Umbilical cord (tissue), 2 donors: Measurements from ENCODE around the gene SLC39A11. TPM values are rescaled to one million over a fixed set of nuclear protein-coding genes. Genes with fewer than 3 reads are reported as not detected.

ENCODE experiments used
- DNase-seq: peaks from one replicate; pipeline ENCODE4 v3.0.0-alpha.2; 2015; ENCODE audit warnings: low spot score
- total RNA-seq: library from RNA; depleted of rRNA; stranded (reverse); fragments of >200 nt; gene quantifications from one replicate; pipeline ENCODE4 v1.2.3, GENCODE V29; 2014; ENCODE audit warnings: low replicate concordance; ENCODE audit not compliant: insufficient read depth

SLC39A11 gene
- total RNA-seq, 1 donor from 2014 or later: 11.6 TPM

DNA sequence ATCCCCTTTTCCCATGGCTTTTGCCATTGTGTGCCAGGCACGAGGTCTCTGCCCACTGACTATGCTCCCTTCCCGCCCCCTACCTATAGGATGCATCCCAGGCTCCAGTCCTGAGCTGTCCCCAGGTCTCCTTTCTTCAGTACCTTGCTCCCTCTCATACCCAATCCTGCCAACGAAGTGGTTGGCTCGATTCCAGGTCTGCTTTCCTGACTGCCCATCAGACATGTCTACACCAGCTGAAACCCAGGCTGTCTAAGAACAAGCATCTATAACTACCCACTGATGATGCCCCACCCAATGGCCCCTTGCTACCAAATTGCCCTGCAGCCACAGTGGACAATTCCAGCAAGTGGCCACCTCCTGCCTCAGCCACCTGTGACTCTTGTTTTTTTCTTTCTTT is 492.6 kb downstream of the SLC39A11 start:
- DNase-seq: no peak

- DNase-seq: no peak
Measured at GRCh38 chr17:72598695-72599094, 493.8 kb downstream of the SLC39A11 start.

DNA sequence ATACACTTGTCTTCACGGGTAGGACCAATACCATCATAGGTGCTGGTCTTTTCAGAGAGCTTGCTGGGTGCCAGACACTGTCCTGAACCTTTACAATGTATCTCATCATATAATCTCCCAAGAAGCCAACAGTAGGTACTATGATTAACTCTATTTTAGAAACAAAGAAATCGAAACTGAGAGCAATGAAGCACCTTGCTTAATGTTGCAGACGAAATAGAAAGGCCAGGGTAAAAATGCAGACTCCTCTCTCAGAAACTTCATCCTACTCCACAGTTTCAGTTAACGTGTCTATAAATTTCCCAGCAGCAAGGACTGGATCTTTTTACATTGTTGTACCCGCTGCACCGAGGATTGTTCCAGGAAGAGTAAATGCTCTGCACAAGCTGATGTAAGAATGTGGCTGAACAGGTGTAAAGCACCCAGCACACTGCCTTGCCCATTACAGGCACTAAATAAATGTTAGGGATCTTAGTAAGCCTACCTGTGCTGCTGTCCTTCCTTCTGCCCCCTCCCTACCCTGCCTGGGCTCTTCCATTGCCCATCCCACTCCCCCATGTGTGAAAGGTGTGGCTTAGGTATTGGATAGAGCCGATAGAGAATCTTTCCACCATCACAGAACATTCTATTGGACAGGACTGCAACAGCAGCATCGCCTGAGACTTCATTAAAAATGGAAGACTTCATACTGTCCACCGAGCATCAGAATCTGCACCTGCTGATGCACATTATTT is 495.0 kb downstream of the SLC39A11 start:
- no peak for DNase-seq

Other genes starting within 250 kb of the SLC39A11 start
- 0.96 TPM for gene SSTR2, start 72.3 kb upstream of the SLC39A11 start, total RNA-seq
- gene COG1, start 100.4 kb upstream of the SLC39A11 start, total RNA-seq: 9.4 TPM
- not detected for gene CPSF4L, start 169.2 kb upstream of the SLC39A11 start, total RNA-seq
- 20.9 TPM for gene CDC42EP4, start 219.3 kb upstream of the SLC39A11 start, total RNA-seq